ENCODE measurements around the gene RAB6B. TPM values are rescaled to one million over a fixed set of nuclear protein-coding genes. Genes with fewer than 3 reads are reported as not detected.

The RAB6B gene
- total RNA-seq, 4 donors from 2014 or later: 6.2 to 11.9 (median 10.5) TPM

GRCh38 chr3:133775309-133775708 is 120.4 kb downstream of the RAB6B start:
- H3K4me1 ChIP-seq: no peaks in the 10 kb centered on the region
- H3K4me3 ChIP-seq: no peak overlapping the region
- intact Hi-C loops (cut with DNase I): no loop called here
- H3K36me3 ChIP-seq: no peaks in the 10 kb centered on the region
- H3K27ac ChIP-seq (replicated peaks in 1 of 4): no peak overlapping the region
- no peak for TF ChIP-seq POLR2AphosphoS5 (IDR thresholded peaks at IDR 0.05)
- no peak for TF ChIP-seq CTCF (IDR thresholded peaks at IDR 0.05)
- no peak for TF ChIP-seq POLR2A (IDR thresholded peaks at IDR 0.05; ENCODE audit: low read depth)
- no peak for TF ChIP-seq EP300 (IDR thresholded peaks at IDR 0.05)
- DNase-seq (ENCODE audit: extremely low spot score): no peak
- no peaks in the 10 kb centered on the region for H3K27me3 ChIP-seq
- WGBS: 91% methylated on average over 9 of the region's 9 CpGs
- H3K9me3 ChIP-seq: no peaks in the 10 kb centered on the region

Other genes with a start within 250 kb of the RAB6B start
- 10 to 100 TPM; 15.6 to 29.1 (median 17.5) TPM for gene TOPBP1, start 233.9 kb downstream of the RAB6B start, total RNA-seq
- gene TF, start 149.5 kb downstream of the RAB6B start, total RNA-seq: 1 to 10 TPM in 1 of 4 donors, under 1 TPM in 3; under 0.01 to 3.1 (median 0.28) TPM
- gene SRPRB, start 90.1 kb downstream of the RAB6B start, total RNA-seq: 10 to 100 TPM; 11.2 to 28.2 (median 18.5) TPM
- gene SLCO2A1, start 134.0 kb upstream of the RAB6B start, total RNA-seq: 10 to 100 TPM in 3 of 4 donors, 1 to 10 TPM in 1; 8.3 to 17.6 (median 13.8) TPM